H1 (cell line): ENCODE results near the gene RNGTT. TPM values are rescaled to one million over a fixed set of nuclear protein-coding genes. Genes with fewer than 3 reads are reported as not detected.

Experiments
- CTCF ChIA-PET: fragments of 300-600 bp; sonication (Branson Sonifier 250); formaldehyde crosslinking; loops from one replicate; lab custom pipeline; 2021; ENCODE audit not compliant: partially characterized antibody; lab: Charles Lee
- POLR2A ChIA-PET: fragments of 300-600 bp; sonication (Branson Sonifier 250); formaldehyde crosslinking; loops from one replicate; lab custom pipeline; 2021; ENCODE audit warnings: inconsistent platforms; ENCODE audit not compliant: partially characterized antibody; lab: Charles Lee
- DNase-seq, 2 experiments: peaks; one replicate each; pipeline versions ENCODE4 v3.0.0 to v3.0.0-alpha.2; 2010 to 2022; ENCODE audit warnings: low spot score in 2 of 2, low read depth in 1 of 2, mixed read lengths in 1 of 2
- FAIRE-seq: peaks from 2 replicates; lab custom pipeline; 2011; peaks lifted over from hg19 to GRCh38; lab: Jason Lieb, UNC
- H2AFZ ChIP-seq: 2 replicates; pipeline ENCODE4 v1.8.1; 2012; ENCODE audit warnings: low read length, inconsistent platforms
- H2AK5ac ChIP-seq: 2 replicates; pipeline ENCODE4 v1.6.1; 2013; ENCODE audit warnings: low read depth, low read length
- H2BK120ac ChIP-seq: replicated peaks from 2 replicates; pipeline ENCODE3; 2013; ENCODE audit warnings: low read depth, low read length, inconsistent platforms
- H2BK12ac ChIP-seq: 2 replicates; pipeline ENCODE4 v1.6.1; 2013; ENCODE audit warnings: low read depth, low read length
- H2BK15ac ChIP-seq: 2 replicates; pipeline ENCODE4 v1.6.1; 2013; ENCODE audit warnings: low read length
- H2BK20ac ChIP-seq: 2 replicates; pipeline ENCODE4 v1.6.1; 2013; ENCODE audit warnings: low read length
- H2BK5ac ChIP-seq: 2 replicates; pipeline ENCODE4 v1.6.1; 2013; ENCODE audit warnings: low read depth, low read length
- H3K14ac ChIP-seq: 2 replicates; pipeline ENCODE4 v1.6.1; 2013; ENCODE audit warnings: inconsistent platforms; ENCODE audit not compliant: insufficient read length
- H3K18ac ChIP-seq: 2 replicates; pipeline ENCODE4 v1.6.1; 2013; ENCODE audit warnings: low read length; ENCODE audit errors: extremely low read depth
- H3K23ac ChIP-seq: 2 replicates; pipeline ENCODE4 v1.6.1; 2013; ENCODE audit warnings: inconsistent platforms; ENCODE audit not compliant: insufficient read length
- H3K23me2 ChIP-seq: 2 replicates; pipeline ENCODE4 v1.6.1; 2013; ENCODE audit warnings: low read depth, low read length
- H3K27ac ChIP-seq: 2 replicates; pipeline ENCODE4 v1.6.1; 2011; ENCODE audit warnings: low read depth, low read length, inconsistent platforms
- H3K27me3 ChIP-seq, 4 experiments: replicated peaks in 1 of 4; 1 replicate in 1 of 4; 2 replicates in 3 of 4; pipeline versions ENCODE4 v1.6.1 to v1.8.1; 2011 to 2013; ENCODE audit warnings: low read length in 3 of 4, mild to moderate bottlenecking in 3 of 4, inconsistent platforms in 2 of 4, mixed read lengths in 2 of 4, moderate library complexity in 1 of 4; ENCODE audit not compliant: control insufficient read depth in 3 of 4, insufficient read depth in 3 of 4; ENCODE audit errors: extremely low read depth in 1 of 4
- H3K36me3 ChIP-seq, 4 experiments: 2 replicates each; pipeline versions ENCODE4 v1.6.1 to v1.8.1; 2011 to 2013; ENCODE audit warnings: mild to moderate bottlenecking in 4 of 4, low read length in 3 of 4, moderate library complexity in 2 of 4, control low read depth in 1 of 4, inconsistent platforms in 1 of 4; ENCODE audit not compliant: insufficient read depth in 4 of 4, control insufficient read depth in 2 of 4
- H3K4ac ChIP-seq: replicated peaks from 2 replicates; pipeline ENCODE3; 2013; ENCODE audit warnings: low read length, low read depth, mixed read lengths, inconsistent platforms; ENCODE audit not compliant: insufficient read length
- H3K4me1 ChIP-seq, 4 experiments: replicated peaks in 1 of 4; 1 replicate in 1 of 4; 2 replicates in 3 of 4; pipeline versions ENCODE4 v1.6.1 to v1.8.1; 2011 to 2013; ENCODE audit warnings: low read length in 3 of 4, inconsistent platforms in 2 of 4, mixed read lengths in 1 of 4; ENCODE audit not compliant: insufficient read depth in 4 of 4, control insufficient read depth in 3 of 4
- H3K4me2 ChIP-seq, 2 experiments: 2 replicates each; pipeline versions ENCODE4 v1.6.1 to v1.8.1; 2011 to 2013; ENCODE audit warnings: low read depth in 2 of 2, low read length in 2 of 2, control low read depth in 1 of 2, inconsistent platforms in 1 of 2, mild to moderate bottlenecking in 1 of 2; ENCODE audit not compliant: insufficient read depth in 1 of 2
- H3K4me3 ChIP-seq, 4 experiments: fragments of 200-600, 300-600 bp in 1 of 4; sonication (generic), shearing (Covaris generic), sonication (Bioruptor Twin) in 1 of 4; 2 replicates each; pipeline versions ENCODE4 v1.5.1 to v1.8.1; 2011 to 2016; ENCODE audit warnings: low read length in 4 of 4, low read depth in 3 of 4, control low read depth in 2 of 4, inconsistent platforms in 2 of 4, mild to moderate bottlenecking in 2 of 4, mixed read lengths in 1 of 4, moderate library complexity in 1 of 4; ENCODE audit not compliant: insufficient read depth in 2 of 4; ENCODE audit errors: extremely low read depth in 1 of 4
- H3K56ac ChIP-seq: replicated peaks from 2 replicates; pipeline ENCODE3; 2013; ENCODE audit warnings: low read depth, mild to moderate bottlenecking, mixed read lengths, low read length, inconsistent platforms; ENCODE audit not compliant: insufficient read length
- H3K79me1 ChIP-seq: 2 replicates; pipeline ENCODE4 v1.6.1; 2013; ENCODE audit warnings: low read depth, low read length, control low read depth
- H3K79me2 ChIP-seq, 2 experiments: 2 replicates each; pipeline versions ENCODE4 v1.6.1 to v1.8.1; 2012 to 2013; ENCODE audit warnings: low read length in 2 of 2, mild to moderate bottlenecking in 2 of 2, inconsistent platforms in 1 of 2; ENCODE audit not compliant: insufficient read depth in 2 of 2, control insufficient read depth in 1 of 2
- H3K9ac ChIP-seq, 4 experiments: replicated peaks in 1 of 4; 1 replicate in 1 of 4; 2 replicates in 3 of 4; pipeline versions ENCODE4 v1.6.1 to v1.8.1; 2011 to 2013; ENCODE audit warnings: low read depth in 3 of 4, low read length in 3 of 4, control low read depth in 2 of 4, mild to moderate bottlenecking in 2 of 4, moderate library complexity in 2 of 4, inconsistent platforms in 1 of 4; ENCODE audit errors: extremely low read depth in 1 of 4
- H3K9me3 ChIP-seq, 2 experiments: 2 replicates each; pipeline versions ENCODE4 v1.6.1 to v1.8.1; 2012 to 2013; ENCODE audit warnings: mild to moderate bottlenecking in 2 of 2, moderate library complexity in 2 of 2, control low read depth in 1 of 2, inconsistent platforms in 1 of 2, low read depth in 1 of 2, low read length in 1 of 2, mixed read lengths in 1 of 2; ENCODE audit not compliant: insufficient read depth in 2 of 2
- H4K20me1 ChIP-seq, 2 experiments: replicated peaks in 1 of 2; 2 replicates each; pipeline versions ENCODE3 to v1.8.1; 2011 to 2013; ENCODE audit warnings: inconsistent platforms in 2 of 2, low read length in 2 of 2, mild to moderate bottlenecking in 1 of 2; ENCODE audit not compliant: insufficient read depth in 2 of 2, control insufficient read depth in 1 of 2
- H4K5ac ChIP-seq: 2 replicates; pipeline ENCODE4 v1.6.1; 2013; ENCODE audit warnings: low read length, low read depth, mixed read lengths, inconsistent platforms; ENCODE audit not compliant: insufficient read length
- H4K8ac ChIP-seq: 2 replicates; pipeline ENCODE4 v1.8.0; 2013; ENCODE audit warnings: mild to moderate bottlenecking, moderate library complexity, low read length, inconsistent platforms; ENCODE audit not compliant: insufficient read depth; ENCODE audit errors: extremely low read depth
- H4K91ac ChIP-seq: replicated peaks from 2 replicates; pipeline ENCODE3; 2013; ENCODE audit warnings: low read length, mixed read lengths, inconsistent platforms; ENCODE audit not compliant: insufficient read length
- BCL11A ChIP-seq, 2 experiments: IDR thresholded peaks; one replicate each; pipeline ENCODE4 v1.6.1; 2011; ENCODE audit warnings: low read depth in 2 of 2, low read length in 2 of 2, mild to moderate bottlenecking in 2 of 2
- CEBPB ChIP-seq: IDR thresholded peaks from 2 replicates; pipeline ENCODE4 v1.6.1; 2012; ENCODE audit warnings: low read depth, low read length
- KDM5A ChIP-seq: fragments of 200-600 bp; IDR thresholded peaks from 2 replicates; pipeline ENCODE4 v1.7.1; 2012; ENCODE audit warnings: mild to moderate bottlenecking, low read length, inconsistent platforms, mixed read lengths
- SP4 ChIP-seq: IDR thresholded peaks from 2 replicates; pipeline ENCODE4 v1.6.1; 2012; ENCODE audit warnings: low read length, inconsistent platforms
- TEAD4 ChIP-seq: IDR thresholded peaks from 2 replicates; pipeline ENCODE4 v1.6.1; 2012; ENCODE audit warnings: low read depth, low read length, inconsistent platforms, mixed read lengths
- WGBS, 2 experiments: shearing (Covaris generic) in 1 of 2; methylation state at CpG; one replicate each; pipeline versions ENCODE4 v1.1.6 to v1.1.7; 2013 to 2015; ENCODE audit warnings: low lambda C conversion rate in 2 of 2, mixed read lengths in 2 of 2, inconsistent platforms in 1 of 2, low coverage in 1 of 2, missing lambda C conversion rate in 1 of 2; ENCODE audit not compliant: insufficient replicate concordance in 2 of 2, insufficient coverage in 1 of 2, insufficient read length in 1 of 2; ENCODE audit errors: extremely low coverage in 1 of 2, missing lambda C conversion rate in 1 of 2; 5-methylcytosine and 5-hydroxymethylcytosine counted together
- polyA plus RNA-seq, 7 experiments: library from polyadenylated mRNA; depleted of rRNA in 3 of 7; stranded (reverse) in 5 of 7; unstranded in 2 of 7; fragments of >200 nt in 5 of 7; fragments of 200-250 nt in 2 of 7; gene quantifications; 1 replicate in 5 of 7; 2 replicates in 1 of 7; 4 replicates in 1 of 7; pipeline versions ENCODE4 v1.2.1 to v1.2.3, GENCODE V29; 2011 to 2013; ENCODE audit warnings: missing spikeins in 2 of 7, mixed read lengths in 2 of 7
- total RNA-seq: library from RNA; stranded (reverse); fragmentation: NEBNext Ultra II Directional; extraction: Animal tissue kit (Norgen Biotek cat#: 25700); gene quantifications from 2 replicates; pipeline ENCODE4 v1.2.1, GENCODE V29; 2021
- TF ChIP-seq, protein P1 (sequence below): IDR thresholded peaks from 2 replicates; pipeline ENCODE4 v1.6.1; 2012; ENCODE audit warnings: inconsistent platforms

Gene RNGTT
- total and polyA plus RNA-seq, 2 of the 8 experiments (the other 6 are each of a cell fraction or from before 2014, with no cell fraction given), result 3.6 to 21.2 TPM

DNA sequence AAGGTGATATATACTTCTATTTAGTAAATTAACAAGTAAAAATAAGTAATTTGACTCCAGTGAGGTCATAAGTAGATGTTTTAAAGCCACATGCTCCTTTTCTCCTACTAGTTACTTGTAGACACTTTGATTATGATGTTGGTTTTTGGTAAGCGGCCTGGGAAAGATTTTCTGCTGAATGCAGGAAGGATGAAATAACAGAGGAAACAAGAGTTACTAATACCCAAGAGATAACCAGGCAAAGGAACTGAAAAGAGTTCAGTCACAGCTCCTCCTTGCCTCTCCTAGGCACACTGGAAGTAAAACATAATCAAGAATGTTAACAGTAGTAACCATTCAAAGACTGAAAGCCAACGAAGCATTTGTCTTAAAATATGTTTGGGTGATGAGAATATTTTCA lies 203.3 kb downstream of the RNGTT start:
- Histone ChIP-seq H3K4ac (no peak overlapping the region), H2BK12ac (no peak overlapping the region), H3K14ac (no peak overlapping the region), H3K79me1 (no peaks in the 10 kb centered on the region), H4K91ac (no peak overlapping the region), H3K9me3 (0 out of 4 replicates have a peak, but pooled peaks cover 0 to 3% of the 10 kb centered on the region in 2 experiments), H3K56ac (no peak overlapping the region), H2BK120ac (no peak overlapping the region), H3K4me2 (no peak overlapping the region), H3K36me3 (no peaks in the 10 kb centered on the region), H3K79me2 (no peaks in the 10 kb centered on the region), H3K4me3 (no peak overlapping the region), H2BK5ac (no peak overlapping the region), H4K8ac (no peak overlapping the region), H4K5ac (no peak overlapping the region), H2AFZ (no peak overlapping the region), H2BK20ac (no peak overlapping the region), H3K27ac (no peak overlapping the region), H2AK5ac (no peak overlapping the region), H4K20me1 (no peaks in the 10 kb centered on the region), H3K18ac (no peak overlapping the region), H2BK15ac (no peak overlapping the region), H3K9ac (no peak overlapping the region), H3K23me2 (no peaks in the 10 kb centered on the region), H3K23ac (no peak overlapping the region), H3K27me3 (no peaks in the 10 kb centered on the region), H3K4me1 (no peaks in the 10 kb centered on the region; a peak in 1 of 7 replicates)
- POLR2A ChIA-PET, result interaction anchor here (1.3 kb wide), 1 partner anchor 12 kb away, joined by 3 read pairs; no protein-coding TSS in a partner anchor
- no peak for TF ChIP-seq SP4
- no peak for TF ChIP-seq TEAD4
- no peak for TF ChIP-seq KDM5A
- TF ChIP-seq BCL11A (IDR thresholded peaks at IDR 0.05; ENCODE audit: low read depth in 2 of 2, low read length in 2 of 2), result no peak
- TF ChIP-seq CEBPB, result no peak
- TF ChIP-seq, protein P1, sequence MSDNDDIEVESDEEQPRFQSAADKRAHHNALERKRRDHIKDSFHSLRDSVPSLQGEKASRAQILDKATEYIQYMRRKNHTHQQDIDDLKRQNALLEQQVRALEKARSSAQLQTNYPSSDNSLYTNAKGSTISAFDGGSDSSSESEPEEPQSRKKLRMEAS, result no peak
- DNase-seq (no peak), FAIRE-seq (no peak)
- 93% methylated on average over 2 of the region's 2 CpGs; no CpG with 5 or more reads in 1 of the 2 experiments for WGBS, 2 experiments
- CTCF ChIA-PET, result interaction anchor here (0.6 to 3.4 kb wide), 5 partner anchors 8 to 713 kb away, joined by 3 to 13 read pairs (median 3); no protein-coding TSS in a partner anchor
